Fibroblast of mammary gland (primary cell): ENCODE measurements around the gene TRPM2.
"Not testable (repeated sequence)": the region's sequence is repeated elsewhere in the genome, so short reads cannot be mapped to it uniquely, and the experiment has no call there.

Experiments used
- DNase-seq: peaks from one replicate; pipeline ENCODE4 v3.0.0-alpha.2; 2010; ENCODE audit warnings: low read depth
- H3K4me3 ChIP-seq: 2 replicates; pipeline ENCODE4 v1.5.1; 2011; ENCODE audit warnings: low read depth, mild to moderate bottlenecking, low read length, moderate library complexity; ENCODE audit not compliant: control insufficient read depth
- TF ChIP-seq, protein P1 (sequence below): conservative IDR thresholded peaks from 2 replicates; pipeline ENCODE4 v1.5.1; 2011; ENCODE audit warnings: low read depth, low read length, inconsistent platforms; ENCODE audit not compliant: control insufficient read depth, insufficient read depth

Gene TRPM2

GRCh38 chr21:44356160-44356559, 2.7 kb downstream of the TRPM2 start:
- DNase-seq = no peak
- TF ChIP-seq, protein P1, sequence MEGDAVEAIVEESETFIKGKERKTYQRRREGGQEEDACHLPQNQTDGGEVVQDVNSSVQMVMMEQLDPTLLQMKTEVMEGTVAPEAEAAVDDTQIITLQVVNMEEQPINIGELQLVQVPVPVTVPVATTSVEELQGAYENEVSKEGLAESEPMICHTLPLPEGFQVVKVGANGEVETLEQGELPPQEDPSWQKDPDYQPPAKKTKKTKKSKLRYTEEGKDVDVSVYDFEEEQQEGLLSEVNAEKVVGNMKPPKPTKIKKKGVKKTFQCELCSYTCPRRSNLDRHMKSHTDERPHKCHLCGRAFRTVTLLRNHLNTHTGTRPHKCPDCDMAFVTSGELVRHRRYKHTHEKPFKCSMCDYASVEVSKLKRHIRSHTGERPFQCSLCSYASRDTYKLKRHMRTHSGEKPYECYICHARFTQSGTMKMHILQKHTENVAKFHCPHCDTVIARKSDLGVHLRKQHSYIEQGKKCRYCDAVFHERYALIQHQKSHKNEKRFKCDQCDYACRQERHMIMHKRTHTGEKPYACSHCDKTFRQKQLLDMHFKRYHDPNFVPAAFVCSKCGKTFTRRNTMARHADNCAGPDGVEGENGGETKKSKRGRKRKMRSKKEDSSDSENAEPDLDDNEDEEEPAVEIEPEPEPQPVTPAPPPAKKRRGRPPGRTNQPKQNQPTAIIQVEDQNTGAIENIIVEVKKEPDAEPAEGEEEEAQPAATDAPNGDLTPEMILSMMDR = no peak
- no peak overlapping the region for H3K4me3 ChIP-seq

- TF ChIP-seq, protein P1 = no peak
- DNase-seq = no peak
- no peak overlapping the region for H3K4me3 ChIP-seq
Measured at GRCh38 chr21:44356636-44357035, 3.2 kb downstream of the TRPM2 start.

DNA sequence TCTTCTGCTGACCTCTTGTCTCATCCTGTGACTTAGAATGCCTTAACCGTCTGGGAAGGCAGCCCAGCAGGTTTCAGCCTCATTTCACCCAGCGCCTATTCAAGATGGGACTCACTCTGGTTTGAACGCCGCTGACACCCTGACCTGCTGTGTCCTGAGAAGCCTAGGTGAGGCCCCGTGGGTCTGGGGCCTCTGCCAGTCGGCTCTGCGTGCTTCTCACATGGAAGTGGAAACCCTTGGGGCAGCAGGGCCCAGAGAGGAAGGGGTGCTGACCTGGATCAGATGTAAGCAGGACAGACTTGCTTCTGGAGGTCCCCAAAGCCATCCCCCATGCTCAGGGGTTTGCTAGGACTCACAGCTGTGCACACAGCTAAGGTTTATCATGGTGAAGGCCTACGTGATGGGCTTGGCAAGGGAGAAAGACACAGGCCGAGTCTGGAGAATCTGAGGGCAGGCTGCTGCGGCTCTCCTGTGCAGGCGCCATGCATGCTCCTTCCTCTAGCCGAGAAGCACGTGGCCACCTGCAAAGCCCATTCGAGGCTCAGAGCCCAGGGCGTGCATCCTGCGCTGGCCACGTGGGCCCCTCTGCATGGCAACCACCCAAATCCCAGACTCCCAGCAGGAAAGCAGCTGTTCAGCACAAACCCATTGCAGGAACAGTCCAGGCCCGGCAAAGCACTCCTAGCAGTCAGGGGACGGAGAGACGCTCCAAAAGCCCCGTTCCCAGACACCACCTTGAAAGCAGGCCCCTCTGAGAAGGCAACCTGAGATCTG, 3.8 kb downstream of the TRPM2 start:
- no peak overlapping the region for H3K4me3 ChIP-seq
- no peak for DNase-seq
- TF ChIP-seq, protein P1 = no peak

GRCh38 chr21:44359396-44359795, 6.0 kb downstream of the TRPM2 start:
- DNase-seq = no peak
- no peak overlapping the region for H3K4me3 ChIP-seq
- TF ChIP-seq, protein P1 = no peak

- no peak for DNase-seq
- no peak overlapping the region for H3K4me3 ChIP-seq
- TF ChIP-seq, protein P1 = no peak
Measured at GRCh38 chr21:44360159-44360558, 6.7 kb downstream of the TRPM2 start.

DNA sequence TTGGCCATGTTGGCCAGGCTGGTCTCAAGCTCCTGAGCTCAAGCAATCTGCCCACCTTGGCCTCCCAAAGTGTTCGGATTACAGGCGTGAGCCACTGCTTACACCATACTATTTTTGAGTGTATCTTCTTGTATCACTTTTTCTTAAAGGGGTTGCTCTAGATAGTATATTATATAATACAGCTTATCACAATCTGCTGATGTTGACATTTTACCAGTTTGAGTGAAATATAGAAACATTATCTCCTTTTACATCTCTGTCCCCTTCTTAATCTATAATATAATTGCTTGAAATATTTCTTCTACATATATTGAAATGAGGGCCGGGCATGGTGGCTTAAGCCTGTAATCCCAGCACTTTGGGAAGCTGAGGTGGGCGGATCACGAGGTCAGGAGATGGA, 8.5 kb downstream of the TRPM2 start:
- not testable (repeated sequence) for H3K4me3 ChIP-seq, DNase-seq

- H3K4me3 ChIP-seq = no peak overlapping the region
- TF ChIP-seq, protein P1 = no peak
- no peak for DNase-seq
Measured at GRCh38 chr21:44363278-44363677, 9.9 kb downstream of the TRPM2 start.
